Measurements from ENCODE around the gene ZFP2. TPM values are rescaled to one million over a fixed set of nuclear protein-coding genes. Genes with fewer than 3 reads are reported as not detected.

Gene ZFP2
- polyA plus RNA-seq, 2 of the 4 experiments (the other 2 are of a cell fraction): 0.05 to 0.10 TPM

DNA sequence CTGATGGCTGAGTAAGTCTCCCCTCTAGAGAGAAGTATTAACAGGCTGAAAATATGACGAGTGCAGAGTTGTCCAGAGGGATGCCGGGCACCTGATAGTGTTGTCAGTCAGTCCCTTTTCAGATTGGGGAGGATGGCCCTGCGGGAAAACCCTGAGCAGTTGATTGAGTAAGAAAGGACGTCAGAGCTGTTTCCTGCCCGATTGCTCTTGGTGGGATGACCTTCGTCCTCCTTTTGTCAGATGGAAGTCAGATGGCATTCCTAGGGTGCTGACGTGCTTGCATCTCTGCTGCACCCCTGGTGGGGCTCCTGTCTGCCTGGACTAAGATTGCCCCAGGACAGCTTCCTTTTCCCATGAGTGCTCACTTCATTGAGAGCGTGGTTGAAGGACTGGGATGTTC, 26.1 kb upstream of the ZFP2 start (continued):
- TF ChIP-seq, protein P1, sequence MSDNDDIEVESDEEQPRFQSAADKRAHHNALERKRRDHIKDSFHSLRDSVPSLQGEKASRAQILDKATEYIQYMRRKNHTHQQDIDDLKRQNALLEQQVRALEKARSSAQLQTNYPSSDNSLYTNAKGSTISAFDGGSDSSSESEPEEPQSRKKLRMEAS (IDR thresholded peaks at IDR 0.05): no peak
- TF ChIP-seq ESRRA (IDR thresholded peaks at IDR 0.05; ENCODE audit: borderline replicate concordance, low read length): no peak
- TF ChIP-seq, protein P2, sequence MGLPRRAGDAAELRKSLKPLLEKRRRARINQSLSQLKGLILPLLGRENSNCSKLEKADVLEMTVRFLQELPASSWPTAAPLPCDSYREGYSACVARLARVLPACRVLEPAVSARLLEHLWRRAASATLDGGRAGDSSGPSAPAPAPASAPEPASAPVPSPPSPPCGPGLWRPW (IDR thresholded peaks at IDR 0.05): no peak
- TF ChIP-seq ZC3H11A (IDR thresholded peaks at IDR 0.05): no peak
- no peak for TF ChIP-seq EP300 (IDR thresholded peaks at IDR 0.05)

DNA sequence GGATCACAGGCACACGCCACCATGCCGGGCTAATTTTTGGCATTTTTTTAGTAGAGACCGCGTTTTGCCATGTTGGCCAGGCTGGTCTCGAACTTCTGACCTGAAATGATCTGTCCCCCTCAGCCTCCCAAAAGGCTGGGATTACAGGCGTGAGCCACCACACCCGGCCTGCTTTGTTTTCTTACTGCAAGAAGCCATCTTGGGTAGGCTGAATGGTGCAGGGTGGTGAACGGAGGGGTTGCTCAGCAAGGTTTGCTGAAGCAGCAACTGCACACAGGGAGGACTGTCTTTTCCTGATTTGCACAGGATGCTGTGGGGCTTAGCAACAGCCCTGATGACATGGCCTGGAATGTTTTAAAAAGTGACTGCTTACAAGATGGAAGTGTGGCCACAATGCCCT, 25.3 kb upstream of the ZFP2 start:
- DNase-seq (ENCODE audit: low read depth in 1 of 2, low spot score in 1 of 2): no peak

DNA sequence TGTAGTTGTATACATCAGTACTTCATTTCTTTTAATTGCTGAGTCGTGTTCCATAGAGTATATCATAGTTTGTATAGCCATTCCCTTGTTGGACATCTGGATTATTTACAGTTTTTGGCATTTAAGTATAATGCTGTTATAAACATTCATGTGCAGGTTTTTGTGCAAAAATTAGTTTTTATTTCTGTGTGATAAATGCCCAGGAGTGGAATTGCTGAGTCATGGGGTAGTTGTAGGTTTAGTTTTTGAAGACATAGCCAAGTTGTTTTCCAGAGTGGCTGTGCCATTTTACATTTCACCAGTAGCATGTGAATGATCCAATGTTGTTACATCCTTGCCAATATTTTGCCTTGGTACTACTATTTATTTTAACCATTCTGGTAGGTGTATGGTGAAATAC, 23.4 kb upstream of the ZFP2 start:
- ATAC-seq (no peak), FAIRE-seq (no peak), DNase-seq (ENCODE audit: low read depth in 1 of 2, low spot score in 1 of 2) (no peak)
- H3K4me1 ChIP-seq: no peaks in the 10 kb centered on the region
- WGBS (ENCODE audit: missing lambda C conversion rate): 93% methylated on average over 1 of the region's 1 CpG
- peaks cover 87% of the 10 kb centered on the region for H3K9me3 ChIP-seq
- H3K4me3 ChIP-seq: no peak overlapping the region
- H3K27ac ChIP-seq: no peak overlapping the region
- no peak overlapping the region for H3K4me2 ChIP-seq
- ChIA-PET POLR2A (no interaction called here), CTCF (no interaction called here)
- TF ChIP-seq CBX8 (IDR thresholded peaks at IDR 0.05): no peak
- TF ChIP-seq, protein P3, sequence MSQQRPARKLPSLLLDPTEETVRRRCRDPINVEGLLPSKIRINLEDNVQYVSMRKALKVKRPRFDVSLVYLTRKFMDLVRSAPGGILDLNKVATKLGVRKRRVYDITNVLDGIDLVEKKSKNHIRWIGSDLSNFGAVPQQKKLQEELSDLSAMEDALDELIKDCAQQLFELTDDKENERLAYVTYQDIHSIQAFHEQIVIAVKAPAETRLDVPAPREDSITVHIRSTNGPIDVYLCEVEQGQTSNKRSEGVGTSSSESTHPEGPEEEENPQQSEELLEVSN (IDR thresholded peaks at IDR 0.05; ENCODE audit: borderline replicate concordance, low read depth): no peak
- TF ChIP-seq MAFK (IDR thresholded peaks at IDR 0.05; ENCODE audit: partially characterized antibody): peak; percentile 90
- TF ChIP-seq BHLHE40 (IDR thresholded peaks at IDR 0.05; ENCODE audit: low read depth, low read length): no peak
- TF ChIP-seq NFE2L2 (conservative IDR thresholded peaks at IDR 0.05; ENCODE audit: low read length): peak; percentile 84
- TF ChIP-seq POLR2A (IDR thresholded peaks at IDR 0.05; ENCODE audit: low read length): no peak
- TF ChIP-seq, protein P1 (IDR thresholded peaks at IDR 0.05): no peak
- no peak for TF ChIP-seq ZC3H11A (IDR thresholded peaks at IDR 0.05)
- no peak for TF ChIP-seq RFX5 (IDR thresholded peaks at IDR 0.05)

More for the DNA sequence above, 25.3 kb upstream of the ZFP2 start:
- CTCF ChIA-PET: no interaction called here
- Histone ChIP-seq H3K4me3 (no peak overlapping the region), H3K4me1 (no peaks in the 10 kb centered on the region), H3K9me3 (peaks cover 82% of the 10 kb centered on the region), H3K4me2 (no peak overlapping the region), H3K27ac (no peak overlapping the region)
- POLR2A ChIA-PET: no interaction called here
- WGBS (ENCODE audit: missing lambda C conversion rate): 88% methylated on average over 8 of the region's 8 CpGs
- no peak for ATAC-seq
- FAIRE-seq: no peak
- TF ChIP-seq EHMT2 (IDR thresholded peaks at IDR 0.05; ENCODE audit: low read depth): no peak
- no peak for TF ChIP-seq SREBF2 (IDR thresholded peaks at IDR 0.05)
- no peak for TF ChIP-seq EP300 (IDR thresholded peaks at IDR 0.05)
- no peak for TF ChIP-seq PHF8 (IDR thresholded peaks at IDR 0.05; ENCODE audit: borderline replicate concordance, low read depth)
- TF ChIP-seq TFCP2L1 (CRISPR knock-in tag; IDR thresholded peaks at IDR 0.05): no peak
- no peak for TF ChIP-seq RAD21 (conservative IDR thresholded peaks at IDR 0.05 in 1 of 2, IDR thresholded peaks at IDR 0.05 in 1 of 2)
- TF ChIP-seq NR3C1 (IDR thresholded peaks at IDR 0.05): no peak
- TF ChIP-seq, protein P1 (IDR thresholded peaks at IDR 0.05): no peak
- TF ChIP-seq, protein P4, sequence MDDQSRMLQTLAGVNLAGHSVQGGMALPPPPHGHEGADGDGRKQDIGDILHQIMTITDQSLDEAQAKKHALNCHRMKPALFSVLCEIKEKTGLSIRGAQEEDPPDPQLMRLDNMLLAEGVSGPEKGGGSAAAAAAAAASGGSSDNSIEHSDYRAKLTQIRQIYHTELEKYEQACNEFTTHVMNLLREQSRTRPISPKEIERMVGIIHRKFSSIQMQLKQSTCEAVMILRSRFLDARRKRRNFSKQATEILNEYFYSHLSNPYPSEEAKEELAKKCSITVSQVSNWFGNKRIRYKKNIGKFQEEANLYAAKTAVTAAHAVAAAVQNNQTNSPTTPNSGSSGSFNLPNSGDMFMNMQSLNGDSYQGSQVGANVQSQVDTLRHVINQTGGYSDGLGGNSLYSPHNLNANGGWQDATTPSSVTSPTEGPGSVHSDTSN (IDR thresholded peaks at IDR 0.05): no peak
- TF ChIP-seq CHD2 (IDR thresholded peaks at IDR 0.05; ENCODE audit: low read length, partially characterized antibody): no peak
- no peak for TF ChIP-seq HEYL (CRISPR knock-in tag; IDR thresholded peaks at IDR 0.05)
- no peak for TF ChIP-seq MAFK (IDR thresholded peaks at IDR 0.05; ENCODE audit: partially characterized antibody)
- TF ChIP-seq, protein P2 (IDR thresholded peaks at IDR 0.05): no peak
- TF ChIP-seq, protein P5, sequence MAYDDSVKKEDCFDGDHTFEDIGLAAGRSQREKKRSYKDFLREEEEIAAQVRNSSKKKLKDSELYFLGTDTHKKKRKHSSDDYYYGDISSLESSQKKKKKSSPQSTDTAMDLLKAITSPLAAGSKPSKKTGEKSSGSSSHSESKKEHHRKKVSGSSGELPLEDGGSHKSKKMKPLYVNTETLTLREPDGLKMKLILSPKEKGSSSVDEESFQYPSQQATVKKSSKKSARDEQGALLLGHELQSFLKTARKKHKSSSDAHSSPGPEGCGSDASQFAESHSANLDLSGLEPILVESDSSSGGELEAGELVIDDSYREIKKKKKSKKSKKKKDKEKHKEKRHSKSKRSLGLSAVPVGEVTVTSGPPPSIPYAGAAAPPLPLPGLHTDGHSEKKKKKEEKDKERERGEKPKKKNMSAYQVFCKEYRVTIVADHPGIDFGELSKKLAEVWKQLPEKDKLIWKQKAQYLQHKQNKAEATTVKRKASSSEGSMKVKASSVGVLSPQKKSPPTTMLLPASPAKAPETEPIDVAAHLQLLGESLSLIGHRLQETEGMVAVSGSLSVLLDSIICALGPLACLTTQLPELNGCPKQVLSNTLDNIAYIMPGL (CRISPR knock-in tag; IDR thresholded peaks at IDR 0.05; ENCODE audit: borderline replicate concordance): no peak
- TF ChIP-seq, protein P3 (IDR thresholded peaks at IDR 0.05; ENCODE audit: borderline replicate concordance, low read depth): no peak
- no peak for TF ChIP-seq POLR2A (IDR thresholded peaks at IDR 0.05; ENCODE audit: low read length)
- TF ChIP-seq ESRRA (IDR thresholded peaks at IDR 0.05; ENCODE audit: borderline replicate concordance, low read length): no peak
- TF ChIP-seq, protein P6, sequence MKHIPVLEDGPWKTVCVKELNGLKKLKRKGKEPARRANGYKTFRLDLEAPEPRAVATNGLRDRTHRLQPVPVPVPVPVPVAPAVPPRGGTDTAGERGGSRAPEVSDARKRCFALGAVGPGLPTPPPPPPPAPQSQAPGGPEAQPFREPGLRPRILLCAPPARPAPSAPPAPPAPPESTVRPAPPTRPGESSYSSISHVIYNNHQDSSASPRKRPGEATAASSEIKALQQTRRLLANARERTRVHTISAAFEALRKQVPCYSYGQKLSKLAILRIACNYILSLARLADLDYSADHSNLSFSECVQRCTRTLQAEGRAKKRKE (CRISPR knock-in tag; IDR thresholded peaks at IDR 0.05; ENCODE audit: low read depth): no peak
- no peak for TF ChIP-seq JUN (IDR thresholded peaks at IDR 0.05)

All from A549 (cell line).